GM12891 (cell line): ENCODE data around the gene WHAMM.

Source experiments
- PAX5 ChIP-seq: IDR thresholded peaks from 2 replicates; pipeline ENCODE4 v1.6.1; 2011; ENCODE audit warnings: low read length, moderate library complexity, mild to moderate bottlenecking; ENCODE audit not compliant: insufficient read depth, severe bottlenecking
- POLR2A ChIP-seq: IDR thresholded peaks from 2 replicates; pipeline ENCODE4 v1.6.1; 2011; ENCODE audit warnings: low read depth, low read length, control low read depth
- POLR2AphosphoS5 ChIP-seq: IDR thresholded peaks from 2 replicates; pipeline ENCODE4 v1.6.1; 2011; ENCODE audit warnings: low read depth, low read length, control low read depth
- TAF1 ChIP-seq: IDR thresholded peaks from 2 replicates; pipeline ENCODE4 v1.6.1; 2011; ENCODE audit warnings: low read depth, low read length, control low read depth

GRCh38 chr15:82763361-82764116, 45.9 kb upstream of the WHAMM start:
- TF ChIP-seq POLR2AphosphoS5 (no peak), POLR2A (no peak), TAF1 (no peak), PAX5 (no peak)
